ENCODE measurements around the gene LMOD3. TPM values are rescaled to one million over a fixed set of nuclear protein-coding genes. Genes with fewer than 3 reads are reported as not detected.

LMOD3 gene
- total and polyA plus RNA-seq, 9 of the 15 experiments (the other 6 are each of a cell fraction or from before 2014, with no cell fraction given) = 0.03 TPM; not detected in 8

DNA sequence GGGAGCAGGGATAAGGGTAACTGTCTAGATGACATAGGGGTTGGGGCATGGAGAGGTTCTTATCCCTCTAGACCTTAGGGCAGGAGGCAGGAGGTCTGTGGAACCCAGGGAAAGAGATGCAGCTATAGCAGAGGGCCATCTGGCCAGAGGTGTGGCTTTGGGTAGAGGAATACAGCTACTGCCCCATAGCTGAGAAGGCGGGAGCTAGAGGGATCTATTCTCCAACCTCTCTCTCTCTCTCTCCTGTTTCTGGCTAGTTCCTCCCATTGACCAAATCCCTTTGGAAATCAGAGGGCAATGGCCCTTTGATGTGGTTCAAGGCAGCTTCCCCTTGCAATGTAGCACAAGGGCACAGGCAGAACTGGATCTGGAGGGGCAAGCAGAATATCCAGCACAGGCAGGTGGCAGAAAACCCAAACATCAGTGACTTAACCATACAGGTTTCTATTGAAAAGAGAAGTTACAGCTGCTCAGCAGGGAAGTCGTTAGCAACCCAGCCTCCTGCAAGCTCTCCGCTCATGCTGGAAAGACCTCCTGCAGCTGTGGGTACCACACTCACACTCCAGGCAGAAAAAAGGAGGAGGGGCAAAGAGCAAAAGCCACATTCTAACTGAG, 22.3 kb upstream of the LMOD3 start (continued):
- TF ChIP-seq SMARCC2 (IDR thresholded peaks at IDR 0.05; ENCODE audit: low read depth) = no peak
- TF ChIP-seq, protein P1, sequence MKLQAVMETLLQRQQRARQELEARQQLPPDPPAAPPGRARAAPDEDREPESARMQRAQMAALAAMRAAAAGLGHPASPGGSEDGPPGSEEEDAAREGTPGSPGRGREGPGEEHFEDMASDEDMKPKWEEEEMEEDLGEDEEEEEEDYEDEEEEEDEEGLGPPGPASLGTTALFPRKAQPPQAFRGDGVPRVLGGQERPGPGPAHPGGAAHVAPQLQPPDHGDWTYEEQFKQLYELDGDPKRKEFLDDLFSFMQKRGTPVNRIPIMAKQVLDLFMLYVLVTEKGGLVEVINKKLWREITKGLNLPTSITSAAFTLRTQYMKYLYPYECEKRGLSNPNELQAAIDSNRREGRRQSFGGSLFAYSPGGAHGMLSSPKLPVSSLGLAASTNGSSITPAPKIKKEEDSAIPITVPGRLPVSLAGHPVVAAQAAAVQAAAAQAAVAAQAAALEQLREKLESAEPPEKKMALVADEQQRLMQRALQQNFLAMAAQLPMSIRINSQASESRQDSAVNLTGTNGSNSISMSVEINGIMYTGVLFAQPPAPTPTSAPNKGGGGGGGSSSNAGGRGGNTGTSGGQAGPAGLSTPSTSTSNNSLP (IDR thresholded peaks at IDR 0.05; ENCODE audit: borderline replicate concordance, low read depth, low read length) = no peak
- no peak for TF ChIP-seq BHLHE40 (IDR thresholded peaks at IDR 0.05; ENCODE audit: low read length)
- no peak for TF ChIP-seq TCF3 (CRISPR knock-in tag; IDR thresholded peaks at IDR 0.05)
- TF ChIP-seq, protein P2, sequence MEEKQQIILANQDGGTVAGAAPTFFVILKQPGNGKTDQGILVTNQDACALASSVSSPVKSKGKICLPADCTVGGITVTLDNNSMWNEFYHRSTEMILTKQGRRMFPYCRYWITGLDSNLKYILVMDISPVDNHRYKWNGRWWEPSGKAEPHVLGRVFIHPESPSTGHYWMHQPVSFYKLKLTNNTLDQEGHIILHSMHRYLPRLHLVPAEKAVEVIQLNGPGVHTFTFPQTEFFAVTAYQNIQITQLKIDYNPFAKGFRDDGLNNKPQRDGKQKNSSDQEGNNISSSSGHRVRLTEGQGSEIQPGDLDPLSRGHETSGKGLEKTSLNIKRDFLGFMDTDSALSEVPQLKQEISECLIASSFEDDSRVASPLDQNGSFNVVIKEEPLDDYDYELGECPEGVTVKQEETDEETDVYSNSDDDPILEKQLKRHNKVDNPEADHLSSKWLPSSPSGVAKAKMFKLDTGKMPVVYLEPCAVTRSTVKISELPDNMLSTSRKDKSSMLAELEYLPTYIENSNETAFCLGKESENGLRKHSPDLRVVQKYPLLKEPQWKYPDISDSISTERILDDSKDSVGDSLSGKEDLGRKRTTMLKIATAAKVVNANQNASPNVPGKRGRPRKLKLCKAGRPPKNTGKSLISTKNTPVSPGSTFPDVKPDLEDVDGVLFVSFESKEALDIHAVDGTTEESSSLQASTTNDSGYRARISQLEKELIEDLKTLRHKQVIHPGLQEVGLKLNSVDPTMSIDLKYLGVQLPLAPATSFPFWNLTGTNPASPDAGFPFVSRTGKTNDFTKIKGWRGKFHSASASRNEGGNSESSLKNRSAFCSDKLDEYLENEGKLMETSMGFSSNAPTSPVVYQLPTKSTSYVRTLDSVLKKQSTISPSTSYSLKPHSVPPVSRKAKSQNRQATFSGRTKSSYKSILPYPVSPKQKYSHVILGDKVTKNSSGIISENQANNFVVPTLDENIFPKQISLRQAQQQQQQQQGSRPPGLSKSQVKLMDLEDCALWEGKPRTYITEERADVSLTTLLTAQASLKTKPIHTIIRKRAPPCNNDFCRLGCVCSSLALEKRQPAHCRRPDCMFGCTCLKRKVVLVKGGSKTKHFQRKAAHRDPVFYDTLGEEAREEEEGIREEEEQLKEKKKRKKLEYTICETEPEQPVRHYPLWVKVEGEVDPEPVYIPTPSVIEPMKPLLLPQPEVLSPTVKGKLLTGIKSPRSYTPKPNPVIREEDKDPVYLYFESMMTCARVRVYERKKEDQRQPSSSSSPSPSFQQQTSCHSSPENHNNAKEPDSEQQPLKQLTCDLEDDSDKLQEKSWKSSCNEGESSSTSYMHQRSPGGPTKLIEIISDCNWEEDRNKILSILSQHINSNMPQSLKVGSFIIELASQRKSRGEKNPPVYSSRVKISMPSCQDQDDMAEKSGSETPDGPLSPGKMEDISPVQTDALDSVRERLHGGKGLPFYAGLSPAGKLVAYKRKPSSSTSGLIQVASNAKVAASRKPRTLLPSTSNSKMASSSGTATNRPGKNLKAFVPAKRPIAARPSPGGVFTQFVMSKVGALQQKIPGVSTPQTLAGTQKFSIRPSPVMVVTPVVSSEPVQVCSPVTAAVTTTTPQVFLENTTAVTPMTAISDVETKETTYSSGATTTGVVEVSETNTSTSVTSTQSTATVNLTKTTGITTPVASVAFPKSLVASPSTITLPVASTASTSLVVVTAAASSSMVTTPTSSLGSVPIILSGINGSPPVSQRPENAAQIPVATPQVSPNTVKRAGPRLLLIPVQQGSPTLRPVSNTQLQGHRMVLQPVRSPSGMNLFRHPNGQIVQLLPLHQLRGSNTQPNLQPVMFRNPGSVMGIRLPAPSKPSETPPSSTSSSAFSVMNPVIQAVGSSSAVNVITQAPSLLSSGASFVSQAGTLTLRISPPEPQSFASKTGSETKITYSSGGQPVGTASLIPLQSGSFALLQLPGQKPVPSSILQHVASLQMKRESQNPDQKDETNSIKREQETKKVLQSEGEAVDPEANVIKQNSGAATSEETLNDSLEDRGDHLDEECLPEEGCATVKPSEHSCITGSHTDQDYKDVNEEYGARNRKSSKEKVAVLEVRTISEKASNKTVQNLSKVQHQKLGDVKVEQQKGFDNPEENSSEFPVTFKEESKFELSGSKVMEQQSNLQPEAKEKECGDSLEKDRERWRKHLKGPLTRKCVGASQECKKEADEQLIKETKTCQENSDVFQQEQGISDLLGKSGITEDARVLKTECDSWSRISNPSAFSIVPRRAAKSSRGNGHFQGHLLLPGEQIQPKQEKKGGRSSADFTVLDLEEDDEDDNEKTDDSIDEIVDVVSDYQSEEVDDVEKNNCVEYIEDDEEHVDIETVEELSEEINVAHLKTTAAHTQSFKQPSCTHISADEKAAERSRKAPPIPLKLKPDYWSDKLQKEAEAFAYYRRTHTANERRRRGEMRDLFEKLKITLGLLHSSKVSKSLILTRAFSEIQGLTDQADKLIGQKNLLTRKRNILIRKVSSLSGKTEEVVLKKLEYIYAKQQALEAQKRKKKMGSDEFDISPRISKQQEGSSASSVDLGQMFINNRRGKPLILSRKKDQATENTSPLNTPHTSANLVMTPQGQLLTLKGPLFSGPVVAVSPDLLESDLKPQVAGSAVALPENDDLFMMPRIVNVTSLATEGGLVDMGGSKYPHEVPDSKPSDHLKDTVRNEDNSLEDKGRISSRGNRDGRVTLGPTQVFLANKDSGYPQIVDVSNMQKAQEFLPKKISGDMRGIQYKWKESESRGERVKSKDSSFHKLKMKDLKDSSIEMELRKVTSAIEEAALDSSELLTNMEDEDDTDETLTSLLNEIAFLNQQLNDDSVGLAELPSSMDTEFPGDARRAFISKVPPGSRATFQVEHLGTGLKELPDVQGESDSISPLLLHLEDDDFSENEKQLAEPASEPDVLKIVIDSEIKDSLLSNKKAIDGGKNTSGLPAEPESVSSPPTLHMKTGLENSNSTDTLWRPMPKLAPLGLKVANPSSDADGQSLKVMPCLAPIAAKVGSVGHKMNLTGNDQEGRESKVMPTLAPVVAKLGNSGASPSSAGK (IDR thresholded peaks at IDR 0.05) = 0 out of 2 replicates have a peak, but pooled peaks have one; percentile 3
- TF ChIP-seq, protein P3, sequence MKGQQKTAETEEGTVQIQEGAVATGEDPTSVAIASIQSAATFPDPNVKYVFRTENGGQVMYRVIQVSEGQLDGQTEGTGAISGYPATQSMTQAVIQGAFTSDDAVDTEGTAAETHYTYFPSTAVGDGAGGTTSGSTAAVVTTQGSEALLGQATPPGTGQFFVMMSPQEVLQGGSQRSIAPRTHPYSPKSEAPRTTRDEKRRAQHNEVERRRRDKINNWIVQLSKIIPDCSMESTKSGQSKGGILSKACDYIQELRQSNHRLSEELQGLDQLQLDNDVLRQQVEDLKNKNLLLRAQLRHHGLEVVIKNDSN (CRISPR knock-in tag; IDR thresholded peaks at IDR 0.05) = no peak
- TF ChIP-seq, protein P4, sequence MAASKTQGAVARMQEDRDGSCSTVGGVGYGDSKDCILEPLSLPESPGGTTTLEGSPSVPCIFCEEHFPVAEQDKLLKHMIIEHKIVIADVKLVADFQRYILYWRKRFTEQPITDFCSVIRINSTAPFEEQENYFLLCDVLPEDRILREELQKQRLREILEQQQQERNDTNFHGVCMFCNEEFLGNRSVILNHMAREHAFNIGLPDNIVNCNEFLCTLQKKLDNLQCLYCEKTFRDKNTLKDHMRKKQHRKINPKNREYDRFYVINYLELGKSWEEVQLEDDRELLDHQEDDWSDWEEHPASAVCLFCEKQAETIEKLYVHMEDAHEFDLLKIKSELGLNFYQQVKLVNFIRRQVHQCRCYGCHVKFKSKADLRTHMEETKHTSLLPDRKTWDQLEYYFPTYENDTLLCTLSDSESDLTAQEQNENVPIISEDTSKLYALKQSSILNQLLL (CRISPR knock-in tag; IDR thresholded peaks at IDR 0.05; ENCODE audit: borderline replicate concordance) = no peak
- TF ChIP-seq HMGN3 (IDR thresholded peaks at IDR 0.05; ENCODE audit: borderline replicate concordance, extremely low read depth, insufficient read length, low read depth, low read length) = no peak
- TF ChIP-seq ETS2 (tag; IDR thresholded peaks at IDR 0.05; ENCODE audit: borderline replicate concordance, poor library complexity, severe bottlenecking) = no peak
- TF ChIP-seq NR4A1 (CRISPR knock-in tag; IDR thresholded peaks at IDR 0.05) = no peak
- TF ChIP-seq NR4A1 (tag; IDR thresholded peaks at IDR 0.05) = peak; percentile 68; the same call in 1 of the 2 replicates
- TF ChIP-seq ZNF77 (CRISPR knock-in tag; IDR thresholded peaks at IDR 0.05) = no peak

All from K562 (cell line).